Memory B cell (primary cell): ENCODE measurements around the gene AHDC1.
A peak's percentile ranks its signal among the peaks of the same experiment; 100 is the strongest.

ENCODE experiments used
- ATAC-seq: fragments of 150-1000 bp; cut with Tn5 transposase; 2 replicates; pipeline ENCODE4 v1.10.0; 2021; ENCODE audit warnings: low read depth, mild to moderate bottlenecking, moderate library complexity
- DNase-seq, 2 donors: peaks; one replicate each; pipeline ENCODE4 v3.0.0; 2022; ENCODE audit warnings: low spot score in 2 of 2
- H3K27ac Mint-ChIP-seq: one replicate; pipeline ENCODE4 v1.8.0; 2022; ENCODE audit warnings: mild to moderate bottlenecking, moderate library complexity, mixed read lengths
- H3K27me3 Mint-ChIP-seq: one replicate; pipeline ENCODE4 v1.8.0; 2022; ENCODE audit warnings: mixed read lengths
- H3K36me3 Mint-ChIP-seq: one replicate; pipeline ENCODE4 v1.8.0; 2022; ENCODE audit warnings: mild to moderate bottlenecking, mixed read lengths
- H3K4me1 Mint-ChIP-seq: one replicate; pipeline ENCODE4 v1.8.0; 2022; ENCODE audit warnings: mixed read lengths
- H3K4me3 Mint-ChIP-seq: one replicate; pipeline ENCODE4 v1.8.0; 2022; ENCODE audit warnings: mild to moderate bottlenecking, moderate library complexity, mixed read lengths
- H3K9me3 Mint-ChIP-seq: one replicate; pipeline ENCODE4 v1.8.0; 2022; ENCODE audit warnings: mixed read lengths

AHDC1 gene

GRCh38 chr1:27592931-27593677, 10.8 kb downstream of the AHDC1 start:
- Mint-ChIP-seq H3K27me3 (no peaks in the 10 kb centered on the region), H3K4me3 (no peak overlapping the region), H3K27ac (no peak overlapping the region), H3K9me3 (no peaks in the 10 kb centered on the region), H3K36me3 (peaks cover 2% of the 10 kb centered on the region), H3K4me1 (peaks cover 6% of the 10 kb centered on the region)
- ATAC-seq = no peak
- DNase-seq = no peak

DNA sequence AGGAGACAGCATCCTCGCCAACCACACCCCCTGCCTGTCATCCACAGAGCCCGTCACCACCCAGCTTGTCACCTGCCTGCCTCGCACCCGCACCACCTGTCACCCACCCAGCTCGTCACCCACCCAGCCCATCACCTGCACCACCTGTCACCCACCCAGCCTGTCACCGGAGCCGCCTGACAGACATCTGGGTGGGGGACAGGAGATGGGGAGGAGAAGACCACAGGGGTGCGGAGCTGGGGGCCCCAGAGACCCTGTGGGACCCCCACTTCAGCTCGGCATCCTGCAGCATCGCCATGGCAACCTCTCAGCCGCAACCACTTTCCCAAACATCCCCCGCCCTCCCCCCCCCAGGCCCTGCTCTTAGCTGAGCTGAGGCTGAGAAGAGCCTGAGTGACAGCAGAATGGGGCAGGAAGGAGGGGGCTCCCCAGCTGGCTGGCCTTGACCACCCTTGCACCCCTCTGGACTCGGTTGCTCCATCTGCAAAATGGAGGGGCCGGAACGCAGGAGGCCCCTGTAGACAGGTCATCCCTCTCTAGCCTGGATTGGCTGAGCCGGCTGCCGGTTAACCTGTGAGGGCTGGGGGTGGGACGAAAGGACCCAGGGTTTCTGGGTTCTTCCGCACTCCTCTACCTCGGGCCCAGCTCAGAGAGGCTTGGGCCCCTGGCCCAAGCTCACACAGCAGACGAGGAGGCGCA, 11.6 kb downstream of the AHDC1 start:
- H3K27me3 Mint-ChIP-seq = no peaks in the 10 kb centered on the region
- no peaks in the 10 kb centered on the region for H3K4me1 Mint-ChIP-seq
- DNase-seq = no peak
- H3K4me3 Mint-ChIP-seq = no peak overlapping the region
- H3K9me3 Mint-ChIP-seq = no peaks in the 10 kb centered on the region
- H3K36me3 Mint-ChIP-seq = no peaks in the 10 kb centered on the region
- ATAC-seq = no peak
- H3K27ac Mint-ChIP-seq = no peak overlapping the region

- H3K27me3 Mint-ChIP-seq = no peaks in the 10 kb centered on the region
- no peaks in the 10 kb centered on the region for H3K4me1 Mint-ChIP-seq
- no peaks in the 10 kb centered on the region for H3K9me3 Mint-ChIP-seq
- ATAC-seq (no peak), DNase-seq (no peak)
- no peak overlapping the region for H3K4me3 Mint-ChIP-seq
- H3K27ac Mint-ChIP-seq = no peak overlapping the region
- no peaks in the 10 kb centered on the region for H3K36me3 Mint-ChIP-seq
Observed at GRCh38 chr1:27591622-27592021, 12.3 kb downstream of the AHDC1 start.

GRCh38 chr1:27590917-27591508, 12.9 kb downstream of the AHDC1 start:
- H3K27ac Mint-ChIP-seq = no peak overlapping the region

DNA sequence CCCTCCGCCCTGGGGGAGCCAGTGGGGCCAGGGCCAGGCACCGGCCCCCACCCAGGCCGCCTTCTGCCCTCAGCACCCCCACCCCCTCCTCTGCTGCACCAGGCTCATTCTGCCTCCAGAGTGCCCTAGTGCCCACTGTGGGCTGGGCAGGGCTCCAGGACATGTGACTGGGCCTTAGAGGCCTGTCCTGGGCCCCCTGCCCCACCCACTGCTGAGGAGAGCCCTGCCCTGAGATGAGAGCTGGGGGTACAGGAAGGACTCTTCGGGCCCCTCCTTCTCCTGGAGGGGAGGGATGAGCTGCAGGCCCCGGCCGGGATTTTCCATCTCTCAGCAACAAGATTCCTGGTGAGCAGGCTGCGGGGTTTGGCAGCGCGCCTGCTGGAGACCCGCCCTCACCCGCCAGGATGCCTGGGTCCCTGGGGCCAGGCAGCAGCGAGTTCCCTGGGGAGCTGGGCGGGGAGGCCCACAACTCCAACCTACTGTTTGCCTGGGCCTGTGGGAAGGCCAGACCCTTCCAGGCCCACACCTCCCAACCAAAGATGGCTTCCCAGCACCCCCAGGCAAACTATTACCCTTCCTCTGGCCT, 14.0 kb downstream of the AHDC1 start:
- Mint-ChIP-seq H3K9me3 (no peaks in the 10 kb centered on the region), H3K27ac (no peak overlapping the region), H3K36me3 (no peaks in the 10 kb centered on the region), H3K4me1 (no peaks in the 10 kb centered on the region), H3K4me3 (no peak overlapping the region), H3K27me3 (no peaks in the 10 kb centered on the region)
- DNase-seq (no peak), ATAC-seq (no peak)

More at GRCh38 chr1:27590917-27591508, 12.9 kb downstream of the AHDC1 start:
- Mint-ChIP-seq H3K4me3 (no peak overlapping the region), H3K36me3 (no peaks in the 10 kb centered on the region), H3K9me3 (no peaks in the 10 kb centered on the region), H3K4me1 (no peaks in the 10 kb centered on the region), H3K27me3 (no peaks in the 10 kb centered on the region)
- ATAC-seq (no peak), DNase-seq (no peak)

- H3K9me3 Mint-ChIP-seq = no peaks in the 10 kb centered on the region
- H3K4me1 Mint-ChIP-seq = no peaks in the 10 kb centered on the region
- ATAC-seq (no peak), DNase-seq (no peak)
- H3K36me3 Mint-ChIP-seq = no peaks in the 10 kb centered on the region
- H3K27ac Mint-ChIP-seq = no peak overlapping the region
- H3K27me3 Mint-ChIP-seq = no peaks in the 10 kb centered on the region
- no peak overlapping the region for H3K4me3 Mint-ChIP-seq
Observed at GRCh38 chr1:27589441-27589840, 14.5 kb downstream of the AHDC1 start.

GRCh38 chr1:27588256-27589232, 15.4 kb downstream of the AHDC1 start:
- no peak for ATAC-seq
- Mint-ChIP-seq H3K27me3 (no peaks in the 10 kb centered on the region), H3K27ac (no peak overlapping the region), H3K36me3 (peaks cover under 1% of the 10 kb centered on the region), H3K4me3 (no peak overlapping the region), H3K4me1 (no peaks in the 10 kb centered on the region), H3K9me3 (no peaks in the 10 kb centered on the region)
- DNase-seq = no peak

GRCh38 chr1:27585684-27586083, 18.3 kb downstream of the AHDC1 start:
- no peak for ATAC-seq
- no peaks in the 10 kb centered on the region for H3K9me3 Mint-ChIP-seq

DNA sequence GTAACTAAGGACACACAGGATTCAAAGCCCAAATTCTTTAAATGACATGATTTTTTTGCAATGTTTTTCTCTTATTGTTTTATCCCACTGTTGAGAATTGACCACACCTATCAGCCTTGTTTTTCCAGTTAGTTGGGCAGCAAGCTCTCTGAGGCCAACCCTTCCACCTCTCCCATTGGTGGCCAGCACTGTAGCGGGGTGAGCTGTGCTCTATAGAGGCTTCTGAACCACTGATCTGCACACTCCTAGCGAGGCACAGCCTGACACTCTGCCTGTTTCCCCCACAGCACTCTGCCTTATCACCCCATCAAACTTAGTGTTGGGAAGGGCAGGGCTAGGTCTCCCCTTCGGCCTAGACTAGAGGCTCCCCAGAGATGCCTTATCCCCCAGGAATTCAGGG, 19.5 kb downstream of the AHDC1 start:
- Mint-ChIP-seq H3K4me3 (no peak overlapping the region), H3K27me3 (no peaks in the 10 kb centered on the region), H3K9me3 (no peaks in the 10 kb centered on the region), H3K36me3 (peaks cover 13% of the 10 kb centered on the region), H3K27ac (no peak overlapping the region), H3K4me1 (peaks cover 9% of the 10 kb centered on the region)
- ATAC-seq = no peak
- no peak for DNase-seq

More at GRCh38 chr1:27585684-27586083, 18.3 kb downstream of the AHDC1 start:
- Mint-ChIP-seq H3K27me3 (no peaks in the 10 kb centered on the region), H3K27ac (no peak overlapping the region), H3K4me1 (peaks cover 9% of the 10 kb centered on the region), H3K4me3 (no peak overlapping the region), H3K36me3 (peaks cover 13% of the 10 kb centered on the region)
- DNase-seq = no peak

GRCh38 chr1:27583479-27583878, 20.5 kb downstream of the AHDC1 start:
- Mint-ChIP-seq H3K4me1 (peaks cover 9% of the 10 kb centered on the region), H3K27ac (no peak overlapping the region), H3K27me3 (no peaks in the 10 kb centered on the region), H3K4me3 (no peak overlapping the region), H3K9me3 (no peaks in the 10 kb centered on the region), H3K36me3 (peaks cover 13% of the 10 kb centered on the region)
- no peak for DNase-seq
- no peak for ATAC-seq

GRCh38 chr1:27581823-27582243, 22.1 kb downstream of the AHDC1 start:
- Mint-ChIP-seq H3K27me3 (no peaks in the 10 kb centered on the region), H3K27ac (no peak overlapping the region), H3K9me3 (no peaks in the 10 kb centered on the region), H3K4me3 (no peak overlapping the region), H3K4me1 (peaks cover 11% of the 10 kb centered on the region), H3K36me3 (peaks cover 13% of the 10 kb centered on the region)
- no peak for DNase-seq
- no peak for ATAC-seq

- H3K27ac Mint-ChIP-seq = no peak overlapping the region
- no peaks in the 10 kb centered on the region for H3K9me3 Mint-ChIP-seq
- no peak for DNase-seq
- H3K4me3 Mint-ChIP-seq = no peak overlapping the region
- H3K4me1 Mint-ChIP-seq = peaks cover 17% of the 10 kb centered on the region
- no peak for ATAC-seq
- peaks cover 9% of the 10 kb centered on the region for H3K36me3 Mint-ChIP-seq
- H3K27me3 Mint-ChIP-seq = no peaks in the 10 kb centered on the region
Observed at GRCh38 chr1:27577504-27578188, 26.3 kb downstream of the AHDC1 start.

- no peaks in the 10 kb centered on the region for H3K9me3 Mint-ChIP-seq
- no peaks in the 10 kb centered on the region for H3K27me3 Mint-ChIP-seq
- no peak overlapping the region for H3K27ac Mint-ChIP-seq
- peaks cover 3% of the 10 kb centered on the region for H3K36me3 Mint-ChIP-seq
- peaks cover 16% of the 10 kb centered on the region for H3K4me1 Mint-ChIP-seq
- peak overlapping the region; percentile 73 for H3K4me3 Mint-ChIP-seq
- DNase-seq = no peak
- ATAC-seq = no peak
Observed at GRCh38 chr1:27576806-27577227, 27.1 kb downstream of the AHDC1 start.
